ENCODE data around the gene TIAL1.

TIAL1 gene

GRCh38 chr10:119540038-119540437, 56.7 kb downstream of the TIAL1 start:
- no peak for TF ChIP-seq CTCF (IDR thresholded peaks at IDR 0.05; ENCODE audit: low read depth, low read length)
- H3K4me3 ChIP-seq (ENCODE audit: low read depth, low read length): no peak overlapping the region

GRCh38 chr10:119539359-119539825, 57.4 kb downstream of the TIAL1 start:
- H3K4me3 ChIP-seq (ENCODE audit: low read depth, low read length): no peak overlapping the region
- no peak for TF ChIP-seq CTCF (IDR thresholded peaks at IDR 0.05; ENCODE audit: low read depth, low read length)

GRCh38 chr10:119538632-119539358, 58.0 kb downstream of the TIAL1 start:
- no peak overlapping the region for H3K4me3 ChIP-seq (ENCODE audit: low read depth, low read length)

GRCh38 chr10:119537953-119538630, 58.7 kb downstream of the TIAL1 start:
- no peak for TF ChIP-seq CTCF (IDR thresholded peaks at IDR 0.05; ENCODE audit: low read depth, low read length)
- no peak overlapping the region for H3K4me3 ChIP-seq (ENCODE audit: low read depth, low read length)

More at GRCh38 chr10:119538632-119539358, 58.0 kb downstream of the TIAL1 start:
- TF ChIP-seq CTCF (IDR thresholded peaks at IDR 0.05; ENCODE audit: low read depth, low read length): no peak

- no peak for TF ChIP-seq CTCF (IDR thresholded peaks at IDR 0.05; ENCODE audit: low read depth, low read length)
- H3K4me3 ChIP-seq (ENCODE audit: low read depth, low read length): no peak overlapping the region
Observed at GRCh38 chr10:119536508-119537025, 60.2 kb downstream of the TIAL1 start.

GRCh38 chr10:119535837-119536507, 60.8 kb downstream of the TIAL1 start:
- no peak for TF ChIP-seq CTCF (IDR thresholded peaks at IDR 0.05; ENCODE audit: low read depth, low read length)
- no peak overlapping the region for H3K4me3 ChIP-seq (ENCODE audit: low read depth, low read length)

All from WI38 (cell line).